Adrenal gland (tissue), 5 donors: ENCODE measurements around the gene ELOA.

ENCODE experiments used
- CTCF ChIP-seq, 6 experiments: fragments of 450-650 bp in 4 of 6; fragments of 200-600 bp in 2 of 6; sonication (generic) in 1 of 6; IDR thresholded peaks; 1 replicate in 5 of 6; 2 replicates in 1 of 6; pipeline versions ENCODE4 v1.5.1 to v1.8.0; 2016 to 2021; ENCODE audit warnings: antibody characterized with exemption in 6 of 6, mild to moderate bottlenecking in 2 of 6, moderate library complexity in 1 of 6
- POLR2A ChIP-seq, 2 donors: fragments of 450-650 bp; IDR thresholded peaks; one replicate each; pipeline ENCODE4 v1.6.1; 2017; ENCODE audit warnings: antibody characterized with exemption in 2 of 2, mild to moderate bottlenecking in 2 of 2, moderate library complexity in 1 of 2
- donor health status: DM: no; HTN: no; CAD: no.

DNA sequence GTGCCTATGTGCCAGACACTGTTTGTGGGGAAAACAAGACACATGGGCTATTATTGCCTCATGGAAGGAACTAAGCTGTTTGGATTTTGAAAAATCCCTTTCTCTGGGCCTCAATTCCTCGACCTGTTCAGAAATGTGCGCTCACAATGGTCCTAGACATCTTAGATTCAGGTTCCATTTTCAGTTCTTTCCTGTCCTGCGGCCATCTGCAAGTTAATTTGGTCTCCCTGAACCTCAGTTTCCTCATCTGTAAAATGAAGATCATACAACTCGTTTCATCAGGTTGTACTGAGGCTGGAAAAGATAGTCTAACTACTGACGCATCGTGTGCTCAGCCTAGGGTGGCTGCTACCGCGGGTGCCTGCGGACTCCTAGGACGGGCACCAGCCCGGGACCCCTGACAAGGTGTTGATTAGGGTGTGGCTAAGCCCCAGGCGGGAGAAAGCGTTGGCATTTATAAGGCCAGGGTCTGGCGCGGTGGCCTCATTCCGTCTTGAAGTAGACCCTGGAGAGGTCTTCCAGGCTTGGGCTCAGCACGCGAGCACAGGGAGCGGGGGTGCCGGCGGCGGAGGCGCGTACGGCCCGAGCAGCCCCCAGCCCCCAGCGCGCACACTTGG is 493 bp upstream of the ELOA start:
- no peak for TF ChIP-seq CTCF (IDR thresholded peaks at IDR 0.05)
- TF ChIP-seq POLR2A (IDR thresholded peaks at IDR 0.05) = no peak
